Anterior cingulate cortex (tissue), 58 donors: ENCODE measurements around the gene IQSEC2.

ENCODE experiments used
- DNase-seq, 58 donors: peaks; one replicate each; lab custom pipeline; 2025; lab: John Stamatoyannopoulos, UW

The IQSEC2 gene

GRCh38 chrX:53281321-53281822, at the start of gene IQSEC2:
Gene IQSEC2 (minus strand): TSS chrX:53281584.
- peak in 44 of 58 donors; percentile 1 to 57 (median 23) for DNase-seq

- DNase-seq = peak in 9 of 58 donors; percentile 3 to 26 (median 13)
Measured at GRCh38 chrX:53330331-53330730, 48.9 kb upstream of the IQSEC2 start.

- no peak for DNase-seq
Measured at GRCh38 chrX:53324803-53325202, 43.4 kb upstream of the IQSEC2 start.

- DNase-seq = no peak
Measured at GRCh38 chrX:53324085-53324484, 42.7 kb upstream of the IQSEC2 start.

GRCh38 chrX:53323196-53323595, 41.8 kb upstream of the IQSEC2 start:
- no peak for DNase-seq

GRCh38 chrX:53321943-53322497, 40.6 kb upstream of the IQSEC2 start:
- DNase-seq = no peak

- peak in 21 of 58 donors; percentile 2 to 35 (median 16) for DNase-seq
Measured at GRCh38 chrX:53321230-53321942, 40.0 kb upstream of the IQSEC2 start.

GRCh38 chrX:53320543-53321229, 39.3 kb upstream of the IQSEC2 start:
- DNase-seq = peak in 6 of 58 donors; percentile 4 to 19 (median 6)

- peak in 4 of 58 donors; percentile 1 to 13 (median 1) for DNase-seq
Measured at GRCh38 chrX:53319614-53320542, 38.5 kb upstream of the IQSEC2 start.

GRCh38 chrX:53318766-53319353, 37.5 kb upstream of the IQSEC2 start:
- DNase-seq = peak in 38 of 58 donors; percentile 1 to 67 (median 20)

- DNase-seq = peak in 55 of 58 donors; percentile 5 to 83 (median 44)
Measured at GRCh38 chrX:53317365-53318069, 36.1 kb upstream of the IQSEC2 start.

GRCh38 chrX:53316860-53317237, 35.5 kb upstream of the IQSEC2 start:
- no peak for DNase-seq

GRCh38 chrX:53316111-53316859, 34.9 kb upstream of the IQSEC2 start:
- DNase-seq = no peak

GRCh38 chrX:53313728-53314105, 32.3 kb upstream of the IQSEC2 start:
- DNase-seq = no peak

GRCh38 chrX:53312946-53313727, 31.8 kb upstream of the IQSEC2 start:
- peak in 53 of 58 donors; percentile 2 to 81 (median 25) for DNase-seq

- DNase-seq = no peak
Measured at GRCh38 chrX:53309837-53310236, 28.5 kb upstream of the IQSEC2 start.

- no peak for DNase-seq
Measured at GRCh38 chrX:53308836-53309235, 27.5 kb upstream of the IQSEC2 start.
